ENCODE data around the gene VAV1. TPM values are rescaled to one million over a fixed set of nuclear protein-coding genes. Genes with fewer than 3 reads are reported as not detected.

Gene VAV1
- total and polyA plus RNA-seq, 2 of the 8 experiments (the other 6 are each of a cell fraction or from before 2014, with no cell fraction given), result 0.21 to 0.22 TPM

- no peak for TF ChIP-seq SUZ12 (IDR thresholded peaks at IDR 0.05; ENCODE audit: low read length)
- TF ChIP-seq HDAC2 (IDR thresholded peaks at IDR 0.05; ENCODE audit: borderline replicate concordance in 1 of 2, low read depth in 2 of 2, low read length in 2 of 2), result no peak
These were observed 21.3 kb upstream of the VAV1 start (continued) for GRCh38 chr19:6751189-6751588.

Data from H1 (cell line).